Measurements from ENCODE around the gene ACTR3C. TPM values are rescaled to one million over a fixed set of nuclear protein-coding genes. Genes with fewer than 3 reads are reported as not detected.

ACTR3C gene
- polyA plus RNA-seq, 1 of the 3 experiments (the other 2 are of a cell fraction) = 0.35 TPM

DNA sequence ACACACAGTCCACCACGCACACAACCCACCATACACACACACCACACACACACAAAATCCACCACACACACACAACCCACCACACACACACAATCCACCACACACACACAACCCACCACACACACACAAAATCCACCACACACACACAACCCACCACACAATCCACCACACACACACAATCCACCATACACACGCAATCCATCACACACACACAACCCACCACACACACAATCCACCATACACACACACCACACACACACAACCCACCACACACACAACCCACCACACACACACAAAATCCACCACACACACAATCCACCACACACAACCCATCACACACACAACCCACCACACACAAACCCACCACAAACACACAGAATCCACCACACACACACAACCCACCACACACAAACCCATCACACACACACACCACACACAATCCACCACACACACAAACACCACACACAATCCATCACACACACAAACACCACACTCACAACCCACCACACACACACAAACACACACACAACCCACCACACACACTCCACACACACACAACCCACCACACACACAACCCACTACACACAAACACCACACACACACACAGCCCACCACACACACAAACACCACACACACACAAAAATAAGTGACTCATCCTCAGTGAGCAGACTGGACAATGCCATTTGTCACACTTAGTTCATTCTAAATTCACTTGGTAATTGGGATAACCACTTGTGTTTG is 36.4 kb upstream of the ACTR3C start:
- Histone ChIP-seq H3K27ac (ENCODE audit: low read depth in 2 of 2, low read length in 1 of 2) (no peak overlapping the region), H2AFZ (ENCODE audit: low read depth) (no peak overlapping the region), H3K9me2 (no peaks in the 10 kb centered on the region), H3F3A (replicated peaks; ENCODE audit: insufficient read depth) (no peaks in the 10 kb centered on the region), H3K36me3 (replicated peaks in 1 of 2; ENCODE audit: control insufficient read depth in 1 of 2, insufficient read depth in 2 of 2, low read length in 1 of 2) (no peaks in the 10 kb centered on the region), H3K4me2 (no peak overlapping the region), H3K4me1 (ENCODE audit: control insufficient read depth in 1 of 2, insufficient read depth in 2 of 2, low read depth in 1 of 2, low read length in 1 of 2) (peaks cover 0 to 14% of the 10 kb centered on the region in 2 experiments; a peak in 3 of 4 replicates), H3K27me3 (ENCODE audit: insufficient read depth) (no peaks in the 10 kb centered on the region), H3K4me3 (ENCODE audit: low read depth in 2 of 2, low read length in 1 of 2) (no peak overlapping the region), H4K20me1 (ENCODE audit: insufficient read depth) (no peaks in the 10 kb centered on the region), H3K9ac (no peak overlapping the region), H3K79me2 (ENCODE audit: insufficient read depth) (no peaks in the 10 kb centered on the region), H3K9me3 (no peaks in the 10 kb centered on the region)
- DNase-seq = no peak
- ChIA-PET CTCF (no interaction called here), POLR2A (no interaction called here)
- WGBS (ENCODE audit: low lambda C conversion rate) = 95% methylated on average over 2 of the region's 2 CpGs
- TF ChIP-seq, protein P1, sequence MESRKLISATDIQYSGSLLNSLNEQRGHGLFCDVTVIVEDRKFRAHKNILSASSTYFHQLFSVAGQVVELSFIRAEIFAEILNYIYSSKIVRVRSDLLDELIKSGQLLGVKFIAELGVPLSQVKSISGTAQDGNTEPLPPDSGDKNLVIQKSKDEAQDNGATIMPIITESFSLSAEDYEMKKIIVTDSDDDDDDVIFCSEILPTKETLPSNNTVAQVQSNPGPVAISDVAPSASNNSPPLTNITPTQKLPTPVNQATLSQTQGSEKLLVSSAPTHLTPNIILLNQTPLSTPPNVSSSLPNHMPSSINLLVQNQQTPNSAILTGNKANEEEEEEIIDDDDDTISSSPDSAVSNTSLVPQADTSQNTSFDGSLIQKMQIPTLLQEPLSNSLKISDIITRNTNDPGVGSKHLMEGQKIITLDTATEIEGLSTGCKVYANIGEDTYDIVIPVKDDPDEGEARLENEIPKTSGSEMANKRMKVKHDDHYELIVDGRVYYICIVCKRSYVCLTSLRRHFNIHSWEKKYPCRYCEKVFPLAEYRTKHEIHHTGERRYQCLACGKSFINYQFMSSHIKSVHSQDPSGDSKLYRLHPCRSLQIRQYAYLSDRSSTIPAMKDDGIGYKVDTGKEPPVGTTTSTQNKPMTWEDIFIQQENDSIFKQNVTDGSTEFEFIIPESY (IDR thresholded peaks at IDR 0.05; ENCODE audit: borderline replicate concordance, low read depth) = no peak
- TF ChIP-seq, protein P2, sequence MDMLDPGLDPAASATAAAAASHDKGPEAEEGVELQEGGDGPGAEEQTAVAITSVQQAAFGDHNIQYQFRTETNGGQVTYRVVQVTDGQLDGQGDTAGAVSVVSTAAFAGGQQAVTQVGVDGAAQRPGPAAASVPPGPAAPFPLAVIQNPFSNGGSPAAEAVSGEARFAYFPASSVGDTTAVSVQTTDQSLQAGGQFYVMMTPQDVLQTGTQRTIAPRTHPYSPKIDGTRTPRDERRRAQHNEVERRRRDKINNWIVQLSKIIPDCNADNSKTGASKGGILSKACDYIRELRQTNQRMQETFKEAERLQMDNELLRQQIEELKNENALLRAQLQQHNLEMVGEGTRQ (IDR thresholded peaks at IDR 0.05; ENCODE audit: borderline replicate concordance, low read depth, low read length) = no peak
- TF ChIP-seq, protein P3, sequence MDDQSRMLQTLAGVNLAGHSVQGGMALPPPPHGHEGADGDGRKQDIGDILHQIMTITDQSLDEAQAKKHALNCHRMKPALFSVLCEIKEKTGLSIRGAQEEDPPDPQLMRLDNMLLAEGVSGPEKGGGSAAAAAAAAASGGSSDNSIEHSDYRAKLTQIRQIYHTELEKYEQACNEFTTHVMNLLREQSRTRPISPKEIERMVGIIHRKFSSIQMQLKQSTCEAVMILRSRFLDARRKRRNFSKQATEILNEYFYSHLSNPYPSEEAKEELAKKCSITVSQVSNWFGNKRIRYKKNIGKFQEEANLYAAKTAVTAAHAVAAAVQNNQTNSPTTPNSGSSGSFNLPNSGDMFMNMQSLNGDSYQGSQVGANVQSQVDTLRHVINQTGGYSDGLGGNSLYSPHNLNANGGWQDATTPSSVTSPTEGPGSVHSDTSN (IDR thresholded peaks at IDR 0.05) = no peak
- TF ChIP-seq FOSL2 (IDR thresholded peaks at IDR 0.05; ENCODE audit: borderline replicate concordance, low read depth) (no peak), SIN3A (IDR thresholded peaks at IDR 0.05; ENCODE audit: borderline replicate concordance, low read depth, low read length) (no peak), FOXM1 (IDR thresholded peaks at IDR 0.05; ENCODE audit: low read depth) (no peak), CHD2 (IDR thresholded peaks at IDR 0.05; ENCODE audit: low read length, partially characterized antibody) (no peak), TCF12 (IDR thresholded peaks at IDR 0.05) (no peak)
- TF ChIP-seq, protein P4, sequence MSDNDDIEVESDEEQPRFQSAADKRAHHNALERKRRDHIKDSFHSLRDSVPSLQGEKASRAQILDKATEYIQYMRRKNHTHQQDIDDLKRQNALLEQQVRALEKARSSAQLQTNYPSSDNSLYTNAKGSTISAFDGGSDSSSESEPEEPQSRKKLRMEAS (IDR thresholded peaks at IDR 0.05; ENCODE audit: low read depth) = no peak

DNA sequence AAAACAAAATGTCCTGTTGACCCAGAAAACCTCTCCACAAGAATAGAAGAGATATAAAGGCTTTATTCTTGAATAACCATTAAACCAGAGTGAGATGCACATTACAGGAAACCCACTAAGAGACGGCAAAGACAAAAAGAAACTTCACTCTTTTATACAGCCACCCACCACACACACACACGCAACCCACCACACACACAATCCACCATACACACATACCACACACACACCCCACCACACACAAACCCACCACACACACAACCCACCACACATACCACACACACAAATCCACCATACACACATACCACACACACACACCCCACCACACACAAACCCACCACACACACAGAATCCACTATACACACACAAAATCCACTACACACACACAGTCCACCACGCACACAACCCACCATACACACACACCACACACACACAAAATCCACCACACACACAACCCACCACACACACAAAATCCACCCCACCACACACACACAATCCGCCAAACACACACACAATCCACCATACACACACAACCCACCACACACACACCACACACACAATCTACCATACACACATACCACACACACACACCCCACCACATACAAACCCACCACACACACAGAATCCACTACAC is 35.8 kb upstream of the ACTR3C start:
- Histone ChIP-seq H4K20me1 (ENCODE audit: insufficient read depth) (no peaks in the 10 kb centered on the region), H3K27me3 (ENCODE audit: insufficient read depth) (no peaks in the 10 kb centered on the region), H3K4me2 (no peak overlapping the region), H3K79me2 (ENCODE audit: insufficient read depth) (no peaks in the 10 kb centered on the region), H3K9me2 (no peaks in the 10 kb centered on the region), H2AFZ (ENCODE audit: low read depth) (no peak overlapping the region), H3K9ac (no peak overlapping the region), H3F3A (replicated peaks; ENCODE audit: insufficient read depth) (no peaks in the 10 kb centered on the region), H3K4me3 (ENCODE audit: low read depth in 2 of 2, low read length in 1 of 2) (no peak overlapping the region), H3K36me3 (replicated peaks in 1 of 2; ENCODE audit: control insufficient read depth in 1 of 2, insufficient read depth in 2 of 2, low read length in 1 of 2) (no peaks in the 10 kb centered on the region), H3K4me1 (ENCODE audit: control insufficient read depth in 1 of 2, insufficient read depth in 2 of 2, low read depth in 1 of 2, low read length in 1 of 2) (peaks cover 0 to 12% of the 10 kb centered on the region in 2 experiments; a peak in 3 of 4 replicates), H3K27ac (ENCODE audit: low read depth in 2 of 2, low read length in 1 of 2) (no peak overlapping the region), H3K9me3 (no peaks in the 10 kb centered on the region)
- CTCF ChIA-PET = interaction anchor here (1.0 to 5.7 kb wide), 8 partner anchors 9 to 90 kb away, joined by 3 to 57 read pairs (median 4); partner anchors contain the start of genes RARRES2 and REPIN1
- POLR2A ChIA-PET = interaction anchor here (0.6 kb wide), 1 partner anchor 591 kb away, joined by 3 read pairs; no protein-coding TSS in a partner anchor
- 92% methylated on average over 4 of the region's 4 CpGs for WGBS (ENCODE audit: low lambda C conversion rate)
- DNase-seq = no peak
- TF ChIP-seq RFX5 (IDR thresholded peaks at IDR 0.05; ENCODE audit: low read length) (no peak), RAD21 (IDR thresholded peaks at IDR 0.05; ENCODE audit: low read length) (no peak), NFIC (IDR thresholded peaks at IDR 0.05; ENCODE audit: borderline replicate concordance) (no peak), TAF1 (IDR thresholded peaks at IDR 0.05; ENCODE audit: borderline replicate concordance, low read depth, low read length) (no peak), RCOR1 (IDR thresholded peaks at IDR 0.05; ENCODE audit: low read length) (no peak)
- TF ChIP-seq, protein P4 (IDR thresholded peaks at IDR 0.05; ENCODE audit: low read depth) = no peak
- TF ChIP-seq, protein P5, sequence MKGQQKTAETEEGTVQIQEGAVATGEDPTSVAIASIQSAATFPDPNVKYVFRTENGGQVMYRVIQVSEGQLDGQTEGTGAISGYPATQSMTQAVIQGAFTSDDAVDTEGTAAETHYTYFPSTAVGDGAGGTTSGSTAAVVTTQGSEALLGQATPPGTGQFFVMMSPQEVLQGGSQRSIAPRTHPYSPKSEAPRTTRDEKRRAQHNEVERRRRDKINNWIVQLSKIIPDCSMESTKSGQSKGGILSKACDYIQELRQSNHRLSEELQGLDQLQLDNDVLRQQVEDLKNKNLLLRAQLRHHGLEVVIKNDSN (IDR thresholded peaks at IDR 0.05; ENCODE audit: borderline replicate concordance, low read depth) = no peak
- TF ChIP-seq, protein P6, sequence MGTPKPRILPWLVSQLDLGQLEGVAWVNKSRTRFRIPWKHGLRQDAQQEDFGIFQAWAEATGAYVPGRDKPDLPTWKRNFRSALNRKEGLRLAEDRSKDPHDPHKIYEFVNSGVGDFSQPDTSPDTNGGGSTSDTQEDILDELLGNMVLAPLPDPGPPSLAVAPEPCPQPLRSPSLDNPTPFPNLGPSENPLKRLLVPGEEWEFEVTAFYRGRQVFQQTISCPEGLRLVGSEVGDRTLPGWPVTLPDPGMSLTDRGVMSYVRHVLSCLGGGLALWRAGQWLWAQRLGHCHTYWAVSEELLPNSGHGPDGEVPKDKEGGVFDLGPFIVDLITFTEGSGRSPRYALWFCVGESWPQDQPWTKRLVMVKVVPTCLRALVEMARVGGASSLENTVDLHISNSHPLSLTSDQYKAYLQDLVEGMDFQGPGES (IDR thresholded peaks at IDR 0.05; ENCODE audit: low read depth, low read length) = no peak
